MCF 10A (cell line): ENCODE data around the gene RPL27A. TPM values are rescaled to one million over a fixed set of nuclear protein-coding genes. Genes with fewer than 3 reads are reported as not detected.
"Not testable (repeated sequence)": the region's sequence is repeated elsewhere in the genome, so short reads cannot be mapped to it uniquely, and the experiment has no call there.

Experiments
- BruUV-seq: library from RNA; stranded (reverse); fragments of 400-500 nt; replicated peaks from 2 replicates; lab custom pipeline; 2021; lab: Mats Ljungman, UMichigan
- CTCF ChIA-PET: fragments of 300-600 bp; sonication (Branson Sonifier 250); formaldehyde crosslinking; extraction: SDS; loops from one replicate; lab custom pipeline; 2021; ENCODE audit warnings: antibody characterized with exemption, inconsistent platforms; lab: Yijun Ruan, JAX
- POLR2A ChIA-PET: fragments of 300-600, 350-650 bp; sonication (Branson Sonifier 250); formaldehyde crosslinking; extraction: SDS; loops from one replicate; lab custom pipeline; 2020; ENCODE audit warnings: antibody characterized with exemption, inconsistent platforms; lab: Yijun Ruan, JAX
- DNase-seq: peaks from one replicate; pipeline ENCODE4 v3.0.0-alpha.2; 2018; ENCODE audit not compliant: unreplicated experiment
- H3K27ac Mint-ChIP-seq: one replicate; pipeline ENCODE4 v1.8.0; 2022; ENCODE audit warnings: mild to moderate bottlenecking, low read depth, mixed read lengths; ENCODE audit not compliant: unreplicated experiment
- H3K27me3 Mint-ChIP-seq: one replicate; pipeline ENCODE4 v1.8.0; 2022; ENCODE audit warnings: mixed read lengths; ENCODE audit not compliant: insufficient read depth, unreplicated experiment
- H3K36me3 Mint-ChIP-seq: one replicate; pipeline ENCODE4 v1.8.0; 2022; ENCODE audit warnings: mild to moderate bottlenecking, moderate library complexity, mixed read lengths; ENCODE audit not compliant: insufficient read depth, unreplicated experiment
- H3K4me1 Mint-ChIP-seq: one replicate; pipeline ENCODE4 v1.8.0; 2022; ENCODE audit warnings: mixed read lengths; ENCODE audit not compliant: insufficient read depth, unreplicated experiment
- H3K4me3 Mint-ChIP-seq: one replicate; pipeline ENCODE4 v1.8.0; 2022; ENCODE audit warnings: mild to moderate bottlenecking, moderate library complexity, mixed read lengths; ENCODE audit not compliant: unreplicated experiment
- H3K9me3 Mint-ChIP-seq: one replicate; pipeline ENCODE4 v1.8.0; 2022; ENCODE audit warnings: mixed read lengths; ENCODE audit not compliant: unreplicated experiment
- CTCF ChIP-seq: fragments of 200-600 bp; IDR thresholded peaks from one replicate; pipeline ENCODE4 v1.8.0; 2022; ENCODE audit warnings: antibody characterized with exemption, mild to moderate bottlenecking; ENCODE audit not compliant: unreplicated experiment
- intact Hi-C: fragments of 100-400 bp; cut with micrococcal nuclease; formaldehyde crosslinking; loops from 2 replicates; pipeline ENCODE4 v1.14.1; 2022
- total RNA-seq: library from RNA; stranded (reverse); gene quantifications from 2 replicates; pipeline ENCODE4 v1.2.3, GENCODE V29; 2022

The RPL27A gene
- total RNA-seq, 1 experiment from 2014 or later: 1,377 TPM

GRCh38 chr11:8658321-8659057 is 24.1 kb upstream of the RPL27A start:
- Mint-ChIP-seq H3K27me3 (no peaks in the 10 kb centered on the region), H3K9me3 (no peaks in the 10 kb centered on the region), H3K27ac (no peak overlapping the region), H3K4me1 (no peaks in the 10 kb centered on the region), H3K4me3 (no peak overlapping the region), H3K36me3 (peaks cover 5% of the 10 kb centered on the region)
- BruUV-seq: no TSS peak
- CTCF ChIA-PET: interaction anchor here (0.6 kb wide), 1 partner anchor 789 kb away, joined by 3 read pairs; no protein-coding TSS in a partner anchor
- POLR2A ChIA-PET: no interaction called here
- DNase-seq: no peak
- TF ChIP-seq CTCF: no peak
- intact Hi-C loops: no loop called here

- Mint-ChIP-seq H3K4me3 (no peak overlapping the region), H3K27me3 (no peaks in the 10 kb centered on the region), H3K4me1 (no peaks in the 10 kb centered on the region), H3K27ac (no peak overlapping the region), H3K9me3 (no peaks in the 10 kb centered on the region), H3K36me3 (peaks cover 14% of the 10 kb centered on the region)
- no peak for TF ChIP-seq CTCF
- intact Hi-C loops: no loop called here
- no TSS peak for BruUV-seq
- CTCF ChIA-PET: interaction anchor here (1.3 kb wide), 1 partner anchor 12 kb away, joined by 4 read pairs; no protein-coding TSS in a partner anchor
- DNase-seq: no peak
- POLR2A ChIA-PET: interaction anchor here (0.9 to 1.9 kb wide), 5 partner anchors 10 to 132 kb away, joined by 3 to 6 read pairs (median 3); partner anchors contain the start of genes RPL27A and TRIM66
These were observed 21.4 kb upstream of the RPL27A start for GRCh38 chr11:8661001-8661795.

GRCh38 chr11:8665222-8665621 is 17.4 kb upstream of the RPL27A start:
- TF ChIP-seq CTCF: no peak
- Mint-ChIP-seq H3K4me3 (no peak overlapping the region), H3K4me1 (no peaks in the 10 kb centered on the region), H3K36me3 (peaks cover 27% of the 10 kb centered on the region), H3K27me3 (no peaks in the 10 kb centered on the region), H3K27ac (no peak overlapping the region), H3K9me3 (no peaks in the 10 kb centered on the region)
- no TSS peak for BruUV-seq
- CTCF ChIA-PET: no interaction called here
- DNase-seq: no peak
- intact Hi-C loops: no loop called here
- POLR2A ChIA-PET: no interaction called here

- intact Hi-C loops: loop anchor here (5.0 kb wide), 2 partner anchors 287 to 343 kb away; no protein-coding TSS in a partner anchor
- peaks cover 15% of the 10 kb centered on the region for H3K4me1 Mint-ChIP-seq
- peaks cover 57% of the 10 kb centered on the region for H3K36me3 Mint-ChIP-seq
- peak overlapping the region; percentile 61 for H3K27ac Mint-ChIP-seq
- POLR2A ChIA-PET: interaction anchor here (1.6 to 4.9 kb wide), 2 partner anchors 9 to 12 kb away, joined by 5 to 63 read pairs; partner anchors contain the start of genes RPL27A and TRIM66
- H3K9me3 Mint-ChIP-seq, BruUV-seq, DNase-seq, H3K4me3 Mint-ChIP-seq, H3K27me3 Mint-ChIP-seq: not testable (repeated sequence)
- CTCF ChIA-PET: interaction anchor here (1.1 kb wide), 1 partner anchor 10 kb away, joined by 3 read pairs; no protein-coding TSS in a partner anchor
These were observed 12.5 kb upstream of the RPL27A start for GRCh38 chr11:8670081-8670480.
